AG04449 (cell line): ENCODE data around the gene RPA3.
A peak's percentile ranks its signal among the peaks of the same experiment; 100 is the strongest.

ENCODE experiments used
- CTCF ChIA-PET: fragments of 350-600 bp; formaldehyde crosslinking; extraction: SDS; loops from one replicate; lab custom pipeline; 2021; ENCODE audit warnings: antibody characterized with exemption; lab: Yijun Ruan, JAX
- POLR2A ChIA-PET: fragments of 400-600, 350-600 bp; formaldehyde crosslinking; extraction: SDS; loops from one replicate; lab custom pipeline; 2020; ENCODE audit warnings: antibody characterized with exemption, inconsistent platforms; lab: Yijun Ruan, JAX
- DNase-seq: peaks from one replicate; pipeline ENCODE4 v3.0.0-alpha.2; 2010; ENCODE audit warnings: low read depth, low spot score
- H3K4me3 ChIP-seq: 2 replicates; pipeline ENCODE4 v1.5.1; 2011; ENCODE audit warnings: low read depth, mild to moderate bottlenecking, control low read depth, low read length
- CTCF ChIP-seq: IDR thresholded peaks from one replicate; pipeline ENCODE4 v1.5.1; 2011; ENCODE audit warnings: mild to moderate bottlenecking, moderate library complexity, low read length, control low read depth, inconsistent platforms; ENCODE audit not compliant: insufficient read depth; ENCODE audit errors: missing control alignments

Gene RPA3

GRCh38 chr7:7653593-7654187 lies 64.7 kb downstream of the RPA3 start:
- H3K4me3 ChIP-seq, result no peak overlapping the region
- ChIA-PET POLR2A (no interaction called here), CTCF (no interaction called here)
- peak; percentile 5 for TF ChIP-seq CTCF
- DNase-seq, result no peak

GRCh38 chr7:7652798-7653540 lies 65.4 kb downstream of the RPA3 start:
- CTCF ChIA-PET, result interaction anchor here (0.9 to 1.0 kb wide), 2 partner anchors 10 to 12 kb away, joined by 3 read pairs; partner anchors contain the start of gene UMAD1
- POLR2A ChIA-PET, result no interaction called here
- no peak for DNase-seq
- no peak for TF ChIP-seq CTCF
- no peak overlapping the region for H3K4me3 ChIP-seq

- DNase-seq, result no peak
- TF ChIP-seq CTCF, result no peak
- no peak overlapping the region for H3K4me3 ChIP-seq
- CTCF ChIA-PET, result interaction anchor here (1.3 kb wide), 1 partner anchor 11 kb away, joined by 3 read pairs; the partner anchor contains the start of gene UMAD1
- POLR2A ChIA-PET, result no interaction called here
Observed at GRCh38 chr7:7651479-7651878, 66.9 kb downstream of the RPA3 start.

GRCh38 chr7:7650682-7651206 lies 67.7 kb downstream of the RPA3 start:
- H3K4me3 ChIP-seq, result no peak overlapping the region
- DNase-seq, result no peak
- no peak for TF ChIP-seq CTCF
- POLR2A ChIA-PET, result no interaction called here
- CTCF ChIA-PET, result interaction anchor here (1.3 kb wide), 1 partner anchor 10 kb away, joined by 3 read pairs; the partner anchor contains the start of gene UMAD1

GRCh38 chr7:7647495-7648036 lies 70.8 kb downstream of the RPA3 start:
- no peak for DNase-seq
- ChIA-PET POLR2A (no interaction called here), CTCF (interaction anchor here (0.6 kb wide), 1 partner anchor 694 kb away, joined by 3 read pairs; no protein-coding TSS in a partner anchor)
- H3K4me3 ChIP-seq, result no peak overlapping the region
- TF ChIP-seq CTCF, result no peak

- no peak for DNase-seq
- no peak overlapping the region; the same call in 1 of the 2 replicates for H3K4me3 ChIP-seq
- ChIA-PET POLR2A (no interaction called here), CTCF (interaction anchor here (2.5 kb wide), 1 partner anchor 39 kb away, joined by 12 read pairs; no protein-coding TSS in a partner anchor)
- TF ChIP-seq CTCF, result no peak
Observed at GRCh38 chr7:7642081-7642480, 76.3 kb downstream of the RPA3 start.
